GM20431 (cell line): ENCODE measurements around the gene FKBP10.
"Not testable (repeated sequence)": the region's sequence is repeated elsewhere in the genome, so short reads cannot be mapped to it uniquely, and the experiment has no call there.

Experiments used
- in situ Hi-C: fragments of 300-500 bp; cut with MseI, MboI; formaldehyde crosslinking; loops from one replicate; pipeline ENCODE4 v1.15.0; 2020; ENCODE audit warnings: low sequenced_read_pairs; ENCODE audit not compliant: unreplicated experiment

The FKBP10 gene

DNA sequence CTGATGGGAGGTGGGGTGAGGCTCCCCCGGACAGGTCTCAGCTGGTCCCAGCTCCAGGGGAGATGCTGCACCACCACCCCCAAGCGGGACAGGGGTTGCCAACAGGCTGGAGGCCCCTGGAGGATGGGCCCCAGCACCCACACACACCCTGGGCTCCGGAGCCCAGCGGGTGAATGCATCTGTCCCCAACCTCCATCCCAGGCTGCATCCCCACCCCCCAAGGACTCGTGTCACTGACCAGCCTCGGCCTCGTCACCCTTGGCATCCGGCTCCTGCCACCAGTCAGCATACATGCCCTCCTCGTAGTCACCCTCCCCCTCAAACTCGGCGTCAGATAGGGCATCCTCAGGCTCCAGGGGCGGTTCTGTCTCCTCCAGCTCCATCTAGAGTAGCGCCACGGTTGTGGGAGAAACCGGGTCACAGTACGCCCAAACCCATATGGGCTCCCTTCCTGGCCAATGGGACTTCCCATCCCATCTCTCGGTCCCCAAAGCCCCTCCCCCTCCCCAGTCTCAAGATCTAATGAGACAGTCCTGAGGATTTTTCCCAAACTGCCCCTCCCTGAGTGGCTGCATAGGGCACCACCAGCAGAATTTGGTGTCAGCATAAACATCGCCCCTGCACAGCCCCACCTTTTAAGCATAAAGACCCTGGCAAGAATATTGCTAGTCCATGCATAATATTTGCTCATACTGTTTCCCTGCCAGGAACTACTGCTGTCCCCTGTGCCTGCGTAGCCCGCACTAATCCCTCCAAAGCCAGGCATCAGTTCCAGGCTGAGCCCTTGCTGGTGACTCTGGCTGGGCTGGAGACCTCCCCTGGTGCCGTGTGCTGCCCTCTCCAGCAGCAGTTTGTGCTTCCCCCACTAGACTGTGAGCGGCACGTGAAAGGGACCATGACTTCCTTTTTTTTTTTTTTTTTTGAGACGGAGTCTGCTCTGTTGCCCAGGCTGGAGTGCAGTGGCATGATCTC lies 9.5 kb upstream of the FKBP10 start:
- in situ Hi-C loops: loop anchor here (10.0 kb wide), 1 partner anchor 69 kb away; the partner anchor contains the start of gene HAP1

DNA sequence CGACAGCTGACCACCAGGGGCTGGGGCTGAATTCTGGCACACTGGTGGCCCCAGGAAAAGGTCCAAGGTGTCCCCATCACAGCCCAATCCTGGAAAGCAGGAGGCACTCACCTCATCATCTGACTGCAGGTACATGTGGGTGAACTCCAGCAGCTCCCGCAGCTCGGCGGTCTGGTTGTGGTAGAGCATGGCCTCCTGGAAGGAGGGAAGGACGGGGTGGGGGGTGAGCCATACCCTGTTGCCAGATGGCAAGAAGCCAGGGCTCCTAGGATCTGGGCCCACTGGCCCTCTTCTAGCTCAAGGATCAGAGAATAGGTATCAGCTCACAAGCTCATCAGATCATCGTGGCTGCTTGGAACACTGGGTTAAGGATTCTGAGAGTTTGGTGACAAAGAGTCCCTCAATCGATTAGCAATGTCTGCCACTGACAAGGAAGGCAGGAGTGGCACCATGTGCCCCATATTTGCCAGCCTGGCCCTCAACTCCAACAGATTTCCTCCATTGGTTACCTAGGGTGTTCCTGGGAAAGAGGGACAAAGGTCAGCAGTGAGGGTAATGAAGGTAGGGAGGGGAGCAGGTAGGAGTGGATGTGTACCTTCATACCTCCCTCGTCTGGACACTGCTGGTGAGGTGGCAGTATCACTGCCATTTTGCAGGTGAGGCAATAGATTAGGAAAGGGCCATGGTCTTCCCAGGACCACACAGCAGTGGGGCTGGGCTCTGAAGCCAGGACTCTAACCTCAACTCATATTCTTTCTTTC lies 5.9 kb upstream of the FKBP10 start:
- in situ Hi-C loops: loop anchor here (10.0 kb wide), 1 partner anchor 72 kb away; the partner anchor contains the start of gene HAP1

DNA sequence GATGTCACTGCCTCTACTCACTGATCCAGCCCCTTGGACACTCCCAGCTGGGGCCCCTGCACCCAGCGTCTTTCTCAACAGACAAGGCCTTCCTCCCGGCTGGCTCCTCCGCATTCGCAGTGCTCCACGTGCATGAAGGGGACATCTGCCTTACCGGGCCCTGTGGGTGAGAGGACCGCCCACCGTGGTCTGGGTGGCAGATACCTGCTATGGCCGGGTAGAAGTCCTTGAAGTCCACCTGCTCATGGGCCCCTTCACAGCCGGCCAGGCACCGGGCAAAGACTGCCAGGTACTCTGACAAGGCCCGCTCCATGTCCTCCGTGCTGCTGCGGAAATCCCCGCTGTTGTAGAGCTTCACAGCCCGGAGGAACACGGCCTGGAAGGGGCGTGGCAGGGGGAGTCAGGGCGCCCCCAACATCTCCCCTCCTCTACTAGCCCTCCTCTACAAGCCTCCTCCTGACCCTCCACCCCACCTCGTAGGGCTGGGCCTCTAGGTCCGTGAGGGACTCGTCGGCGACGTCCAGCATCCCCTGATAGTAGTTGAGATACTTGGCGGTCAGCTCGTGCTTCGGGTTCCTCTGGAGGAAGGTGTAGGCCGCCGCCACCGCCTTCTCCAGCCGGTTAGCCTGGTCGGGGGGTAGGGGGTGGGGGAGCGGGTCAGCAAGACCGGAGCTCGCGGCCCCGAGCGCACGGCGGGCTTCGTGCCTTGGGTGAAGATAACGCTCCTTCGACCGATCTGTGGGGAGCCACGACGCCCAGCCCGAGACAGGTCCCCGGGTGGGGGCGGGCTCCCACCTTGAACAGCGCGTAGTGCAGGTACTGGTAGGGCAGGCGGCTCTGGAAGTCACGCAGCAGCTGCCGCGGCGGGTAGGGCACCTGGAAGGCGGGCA lies 1.9 kb upstream of the FKBP10 start:
- in situ Hi-C loops: no loop called here

DNA sequence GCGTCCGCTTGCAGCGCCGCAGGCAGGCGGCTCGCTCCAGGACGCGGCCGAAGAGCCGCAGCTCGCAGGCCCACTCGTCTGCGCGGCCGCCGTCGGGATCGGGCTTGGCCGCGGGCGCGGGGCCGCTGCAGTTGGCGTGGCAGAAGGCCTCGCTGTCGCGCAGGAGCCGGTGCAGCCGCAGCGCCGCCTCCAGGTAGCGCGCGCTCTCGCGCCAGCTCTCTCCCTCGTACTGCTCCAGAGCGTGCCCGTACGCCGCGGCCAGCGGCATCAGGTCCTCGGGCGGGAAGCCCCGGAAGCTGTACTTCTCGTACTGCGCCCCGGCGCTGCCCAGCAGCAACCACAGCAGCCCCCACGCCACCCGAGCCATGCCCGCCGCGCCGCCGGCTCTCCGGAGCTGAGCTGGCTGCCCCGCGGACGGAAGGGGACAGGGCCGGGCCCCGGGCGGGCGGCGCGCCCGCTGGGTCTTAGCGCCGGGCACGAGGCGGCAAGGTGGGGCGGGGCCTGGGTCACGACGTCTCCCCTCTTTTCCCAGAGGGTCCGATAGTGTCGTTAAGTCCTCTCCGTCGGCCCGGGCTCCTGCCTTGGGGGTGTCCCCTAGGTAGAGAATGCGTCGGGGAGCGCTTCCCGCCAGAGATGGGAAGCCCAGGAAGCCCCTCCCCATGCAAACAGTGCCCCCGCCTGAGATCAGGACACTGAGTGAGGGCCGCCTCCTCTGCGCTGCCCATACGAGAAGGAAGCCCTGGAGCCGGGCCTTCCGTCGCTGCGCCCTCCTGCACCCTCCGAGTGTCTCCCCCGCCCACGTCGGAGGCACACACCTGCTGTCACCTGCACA lies 1.0 kb upstream of the FKBP10 start, which contains the start of gene P3H4:
TSS of gene P3H4 (minus strand) at position 401 of the 832 bp plus-strand sequence. CDS start at position 367, 34 bp downstream.
- in situ Hi-C loops: no loop called here

GRCh38 chr17:41813152-41813680 lies 412 bp downstream of the FKBP10 start:
- in situ Hi-C loops: no loop called here

- in situ Hi-C loops: no loop called here
Observed at GRCh38 chr17:41813699-41814124, 908 bp downstream of the FKBP10 start.

- in situ Hi-C loops: no loop called here
Observed at GRCh38 chr17:41814195-41814594, 1.4 kb downstream of the FKBP10 start.

- in situ Hi-C loops: no loop called here
Observed at GRCh38 chr17:41816637-41817320, 4.0 kb downstream of the FKBP10 start.

DNA sequence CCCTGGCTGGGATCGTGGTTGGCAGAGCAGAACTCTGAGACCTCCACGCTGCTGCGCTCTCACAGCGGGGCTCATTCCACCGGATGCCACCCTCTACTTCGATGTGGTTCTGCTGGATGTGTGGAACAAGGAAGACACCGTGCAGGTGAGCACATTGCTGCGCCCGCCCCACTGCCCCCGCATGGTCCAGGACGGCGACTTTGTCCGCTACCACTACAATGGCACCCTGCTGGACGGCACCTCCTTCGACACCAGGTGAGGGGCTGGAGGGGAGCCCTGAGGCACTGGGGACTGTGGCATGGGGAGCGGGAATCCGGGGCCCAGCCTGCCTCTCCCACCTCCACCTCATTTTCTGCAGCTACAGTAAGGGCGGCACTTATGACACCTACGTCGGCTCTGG lies 5.2 kb downstream of the FKBP10 start:
- in situ Hi-C loops: no loop called here

DNA sequence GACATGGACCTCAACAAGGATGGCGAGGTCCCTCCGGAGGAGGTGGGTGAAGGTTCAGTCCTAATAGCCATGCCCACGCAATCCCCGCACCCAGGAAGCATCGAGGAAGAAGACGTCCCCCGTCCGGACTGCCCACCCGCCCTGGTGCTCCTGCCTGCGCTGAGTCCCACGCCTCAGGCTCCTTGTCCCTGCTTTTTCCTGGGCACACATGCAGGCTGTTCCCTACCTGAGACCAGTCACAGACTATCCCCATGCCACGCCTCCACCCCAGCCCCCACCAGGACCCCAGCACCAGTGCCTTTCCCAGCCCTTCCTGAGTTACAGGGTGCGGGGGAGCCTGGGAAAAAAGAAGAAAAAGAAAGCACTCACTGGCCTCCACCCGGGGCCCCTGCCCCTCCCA lies 9.0 kb downstream of the FKBP10 start:
- in situ Hi-C loops: no loop called here

DNA sequence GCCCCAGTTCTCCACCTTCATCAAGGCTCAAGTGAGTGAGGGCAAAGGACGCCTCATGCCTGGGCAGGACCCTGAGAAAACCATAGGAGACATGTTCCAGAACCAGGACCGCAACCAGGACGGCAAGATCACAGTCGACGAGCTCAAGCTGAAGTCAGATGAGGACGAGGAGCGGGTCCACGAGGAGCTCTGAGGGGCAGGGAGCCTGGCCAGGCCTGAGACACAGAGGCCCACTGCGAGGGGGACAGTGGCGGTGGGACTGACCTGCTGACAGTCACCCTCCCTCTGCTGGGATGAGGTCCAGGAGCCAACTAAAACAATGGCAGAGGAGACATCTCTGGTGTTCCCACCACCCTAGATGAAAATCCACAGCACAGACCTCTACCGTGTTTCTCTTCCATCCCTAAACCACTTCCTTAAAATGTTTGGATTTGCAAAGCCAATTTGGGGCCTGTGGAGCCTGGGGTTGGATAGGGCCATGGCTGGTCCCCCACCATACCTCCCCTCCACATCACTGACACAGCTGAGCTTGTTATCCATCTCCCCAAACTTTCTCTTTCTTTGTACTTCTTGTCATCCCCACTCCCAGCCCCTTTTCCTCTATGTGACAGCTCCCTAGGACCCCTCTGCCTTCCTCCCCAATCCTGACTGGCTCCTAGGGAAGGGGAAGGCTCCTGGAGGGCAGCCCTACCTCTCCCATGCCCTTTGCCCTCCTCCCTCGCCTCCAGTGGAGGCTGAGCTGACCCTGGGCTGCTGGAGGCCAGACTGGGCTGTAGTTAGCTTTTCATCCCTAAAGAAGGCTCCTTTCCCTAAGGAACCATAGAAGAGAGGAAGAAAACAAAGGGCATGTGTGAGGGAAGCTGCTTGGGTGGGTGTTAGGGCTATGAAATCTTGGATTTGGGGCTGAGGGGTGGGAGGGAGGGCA lies 9.7 kb downstream of the FKBP10 start:
- in situ Hi-C loops: no loop called here

- in situ Hi-C loops: no loop called here
Observed at GRCh38 chr17:41823141-41823524, 10.3 kb downstream of the FKBP10 start.

GRCh38 chr17:41823580-41823979 lies 10.8 kb downstream of the FKBP10 start:
- in situ Hi-C loops: no loop called here

GRCh38 chr17:41824086-41824485 lies 11.3 kb downstream of the FKBP10 start:
- in situ Hi-C loops: no loop called here

DNA sequence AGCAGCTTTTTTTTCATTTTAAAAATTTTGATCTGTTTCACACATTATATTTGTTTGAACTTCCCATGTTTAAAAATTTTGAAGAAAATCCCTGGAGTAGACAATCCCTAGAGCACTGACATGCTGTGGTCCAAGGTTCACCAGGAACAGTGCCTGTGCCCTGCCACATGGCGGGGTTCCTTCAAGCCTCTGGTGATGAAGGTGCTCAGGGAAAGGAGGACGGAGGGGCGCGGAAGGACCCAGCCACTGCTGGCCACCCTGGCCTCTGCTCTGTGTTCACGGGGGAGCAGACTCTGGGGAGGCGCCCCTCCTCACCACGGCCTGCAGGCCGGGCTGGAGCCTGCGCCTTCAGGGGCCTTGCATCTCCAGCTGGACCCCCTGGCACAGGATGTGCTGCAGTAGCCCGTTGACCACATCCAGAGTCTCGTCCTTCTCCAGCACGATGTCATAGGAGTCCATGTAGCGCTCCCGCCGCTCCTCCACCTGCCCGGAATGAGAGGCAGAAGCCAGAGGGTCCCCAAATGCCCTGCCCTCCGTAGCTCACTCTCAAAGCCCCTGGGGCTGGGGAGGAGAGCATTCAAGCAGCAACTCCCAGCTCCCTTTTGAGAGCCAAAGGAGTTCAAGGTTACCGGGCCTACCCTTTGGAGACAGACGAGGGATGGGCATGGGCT lies 12.5 kb downstream of the FKBP10 start:
- in situ Hi-C loops: no loop called here

- in situ Hi-C loops: not testable (repeated sequence)
Observed at GRCh38 chr17:41829961-41830360, 17.2 kb downstream of the FKBP10 start.
